ENCODE measurements around the gene STX10.

STX10 gene

GRCh38 chr19:13120817-13121216, 29.4 kb downstream of the STX10 start:
- TF ChIP-seq CTCF (IDR thresholded peaks at IDR 0.05; ENCODE audit: control insufficient read depth, insufficient read depth, low read depth, low read length, missing control alignments): no peak
- peak; percentile 64 for DNase-seq (ENCODE audit: low read depth)
- peak overlapping the region; percentile 20 for H3K4me3 ChIP-seq (ENCODE audit: control insufficient read depth, low read depth, low read length)

DNA sequence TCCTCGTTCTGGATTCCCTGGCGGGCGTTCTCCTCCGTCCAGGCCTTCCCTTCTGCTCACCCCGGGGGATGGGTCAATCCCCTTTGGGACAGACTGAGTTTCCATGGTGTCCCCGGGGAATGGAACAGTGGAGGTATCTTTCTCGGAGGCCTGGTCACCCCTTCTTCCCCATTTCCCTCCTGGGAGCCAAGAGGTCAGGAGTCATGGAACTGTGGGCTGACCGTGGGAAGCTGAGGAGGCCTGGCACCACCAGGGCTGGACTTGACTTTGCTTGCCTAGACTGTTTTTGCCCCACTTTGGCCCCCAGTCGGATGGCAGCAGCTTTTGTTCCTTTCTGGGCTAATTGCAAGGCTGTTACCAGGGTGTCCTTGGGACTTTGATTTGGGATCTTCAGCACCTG, 30.1 kb downstream of the STX10 start:
- no peak for TF ChIP-seq CTCF (IDR thresholded peaks at IDR 0.05; ENCODE audit: control insufficient read depth, insufficient read depth, low read depth, low read length, missing control alignments)
- peak overlapping the region; percentile 95; the same call in 1 of the 2 replicates for H3K4me3 ChIP-seq (ENCODE audit: control insufficient read depth, low read depth, low read length)
- no peak for DNase-seq (ENCODE audit: low read depth)

GRCh38 chr19:13119627-13120026, 30.5 kb downstream of the STX10 start:
- peak overlapping the region; percentile 95 for H3K4me3 ChIP-seq (ENCODE audit: control insufficient read depth, low read depth, low read length)
- DNase-seq (ENCODE audit: low read depth): no peak
- no peak for TF ChIP-seq CTCF (IDR thresholded peaks at IDR 0.05; ENCODE audit: control insufficient read depth, insufficient read depth, low read depth, low read length, missing control alignments)

DNA sequence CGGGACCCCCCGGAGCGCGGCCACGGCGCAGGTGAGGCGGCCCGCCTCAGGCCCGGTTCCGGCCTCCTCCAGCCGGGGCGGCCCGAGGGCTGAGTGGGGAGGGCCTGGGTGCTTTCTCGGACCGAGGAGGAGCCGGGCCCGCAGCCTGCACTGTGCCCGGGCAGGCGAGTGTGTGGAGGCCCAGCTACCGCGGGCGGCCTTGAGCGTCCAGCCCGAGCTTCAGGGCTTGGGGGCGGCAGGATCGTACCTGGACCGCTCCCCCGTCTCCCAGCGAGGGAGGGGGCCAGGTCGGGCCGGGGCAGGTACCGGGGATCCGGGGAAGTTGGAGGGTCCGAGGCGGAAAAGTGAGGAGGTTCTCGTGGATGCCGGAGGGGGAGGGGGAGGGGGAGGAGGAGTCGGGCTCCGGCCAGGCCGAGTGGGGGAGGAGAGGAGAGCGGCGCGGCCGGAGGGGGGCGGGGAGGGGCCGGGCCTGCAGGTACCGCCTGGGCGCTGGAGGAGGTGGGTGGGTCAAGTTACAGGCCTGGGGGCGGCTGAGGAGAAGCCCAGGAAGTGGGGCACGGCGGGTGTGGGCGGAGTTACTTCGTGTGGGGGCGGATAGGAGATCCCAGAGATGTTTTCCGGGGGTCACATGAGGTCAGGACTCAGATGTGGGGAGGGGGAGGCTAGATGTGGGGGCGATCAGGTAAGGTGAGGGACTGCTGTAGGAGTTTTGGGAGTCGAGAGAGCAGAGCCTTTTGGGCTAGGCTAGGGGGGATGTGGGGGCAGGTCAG, 31.6 kb downstream of the STX10 start:
- TF ChIP-seq CTCF (IDR thresholded peaks at IDR 0.05; ENCODE audit: control insufficient read depth, insufficient read depth, low read depth, low read length, missing control alignments): no peak
- DNase-seq (ENCODE audit: low read depth): no peak
- peak overlapping the region; percentile 95 for H3K4me3 ChIP-seq (ENCODE audit: control insufficient read depth, low read depth, low read length)

GRCh38 chr19:13117772-13118423, 32.3 kb downstream of the STX10 start, which contains the start of gene NACC1:
Gene NACC1 (plus strand): TSS chr19:13118264. CDS start chr19:13135208, 16,944 bp downstream.
- DNase-seq (ENCODE audit: low read depth): no peak
- H3K4me3 ChIP-seq (ENCODE audit: control insufficient read depth, low read depth, low read length): peak within 1 kb of the TSS; percentile 95
- no peak for TF ChIP-seq CTCF (IDR thresholded peaks at IDR 0.05; ENCODE audit: control insufficient read depth, insufficient read depth, low read depth, low read length, missing control alignments)

GRCh38 chr19:13117176-13117771, 32.9 kb downstream of the STX10 start:
- no peak for DNase-seq (ENCODE audit: low read depth)

More at GRCh38 chr19:13117176-13117771, 32.9 kb downstream of the STX10 start:
- H3K4me3 ChIP-seq (ENCODE audit: control insufficient read depth, low read depth, low read length): peak overlapping the region; percentile 72
- TF ChIP-seq CTCF (IDR thresholded peaks at IDR 0.05; ENCODE audit: control insufficient read depth, insufficient read depth, low read depth, low read length, missing control alignments): no peak

Measured in AG09309 (cell line).